ENCODE results near the gene BBS12. TPM values are rescaled to one million over a fixed set of nuclear protein-coding genes. Genes with fewer than 3 reads are reported as not detected.

Gene BBS12
- polyA plus RNA-seq, 1 donor, result 3.1 TPM

Other genes starting within 250 kb of the BBS12 start
- not detected for gene IL21, start 111.6 kb upstream of the BBS12 start, polyA plus RNA-seq (ENCODE audit: insufficient read length)
- 5.8 TPM for gene FGF2, start 94.1 kb downstream of the BBS12 start, polyA plus RNA-seq (ENCODE audit: insufficient read length)
- gene NUDT6, start 189.9 kb downstream of the BBS12 start, polyA plus RNA-seq (ENCODE audit: insufficient read length), result 8.1 TPM

Data from forelimb muscle (tissue), 1 donor.